Astrocyte of the cerebellum (primary cell): ENCODE measurements around the gene MORN5.

Source experiments
- DNase-seq: peaks from one replicate; pipeline ENCODE4 v3.0.0-alpha.2; 2011; ENCODE audit warnings: low read depth
- H3K4me3 ChIP-seq: 2 replicates; pipeline ENCODE4 v1.5.1; 2011; ENCODE audit warnings: mild to moderate bottlenecking, low read depth, low read length, moderate library complexity
- CTCF ChIP-seq: IDR thresholded peaks from 2 replicates; pipeline ENCODE4 v1.5.1; 2012; ENCODE audit warnings: low read length, low read depth, moderate library complexity, mild to moderate bottlenecking; ENCODE audit errors: missing control alignments
- in situ Hi-C: cut with HindIII; loops from 2 replicates; pipeline ENCODE4 v1.10.0; 2017; ENCODE audit warnings: low sequenced_read_pairs

The MORN5 gene

GRCh38 chr9:122201641-122202040, 41.9 kb downstream of the MORN5 start:
- no peak for TF ChIP-seq CTCF
- in situ Hi-C loops = no loop called here
- H3K4me3 ChIP-seq = no peak overlapping the region
- peak; percentile 9 for DNase-seq

GRCh38 chr9:122202111-122202510, 42.4 kb downstream of the MORN5 start:
- no peak for DNase-seq
- no peak for TF ChIP-seq CTCF
- in situ Hi-C loops = no loop called here
- no peak overlapping the region for H3K4me3 ChIP-seq

DNA sequence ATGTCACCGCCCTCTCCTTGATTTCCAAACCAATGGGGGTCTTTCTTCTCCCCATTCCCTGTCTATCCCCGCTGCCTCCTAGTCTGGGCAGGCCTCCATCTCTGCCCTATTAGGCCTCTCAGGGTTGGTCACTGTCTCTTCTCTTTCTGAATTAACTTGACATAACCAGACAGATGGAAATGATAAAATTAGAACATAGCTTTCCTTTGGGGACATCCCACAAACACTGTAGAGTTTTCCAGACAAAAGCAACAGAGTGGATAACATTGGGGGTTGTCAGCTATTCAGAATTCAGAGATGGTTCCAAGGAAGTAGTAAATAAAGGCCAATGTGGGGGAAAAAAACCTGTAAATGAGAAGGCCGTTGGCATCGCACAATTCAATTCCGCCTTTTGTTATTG, 44.3 kb downstream of the MORN5 start:
- in situ Hi-C loops = no loop called here
- H3K4me3 ChIP-seq = no peak overlapping the region
- no peak for TF ChIP-seq CTCF
- DNase-seq = no peak

DNA sequence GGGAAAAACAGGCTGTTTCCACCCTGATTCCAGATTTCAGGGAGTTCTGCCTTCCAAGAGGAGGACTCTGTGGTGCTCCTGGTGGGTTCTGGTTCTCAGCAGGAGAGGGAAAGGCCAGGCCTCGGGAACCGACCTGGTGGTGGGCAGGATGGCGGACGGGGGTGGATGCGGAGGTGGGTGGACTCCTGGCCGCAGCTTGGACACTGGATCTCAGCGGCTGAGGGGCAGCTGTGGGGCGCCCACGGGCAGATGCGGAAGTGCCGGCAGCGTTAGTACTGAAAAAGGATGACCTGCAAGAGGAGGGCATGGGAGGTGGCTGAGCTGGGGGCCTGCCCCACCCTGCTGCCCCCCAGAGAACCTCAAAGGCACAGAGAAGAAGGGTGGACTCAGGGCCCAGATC, 44.8 kb downstream of the MORN5 start:
- H3K4me3 ChIP-seq = no peak overlapping the region
- no peak for DNase-seq
- TF ChIP-seq CTCF = no peak
- in situ Hi-C loops = no loop called here

- TF ChIP-seq CTCF = no peak
- H3K4me3 ChIP-seq = no peak overlapping the region
- in situ Hi-C loops = no loop called here
- no peak for DNase-seq
These were observed 45.5 kb downstream of the MORN5 start for GRCh38 chr9:122205176-122205575.

DNA sequence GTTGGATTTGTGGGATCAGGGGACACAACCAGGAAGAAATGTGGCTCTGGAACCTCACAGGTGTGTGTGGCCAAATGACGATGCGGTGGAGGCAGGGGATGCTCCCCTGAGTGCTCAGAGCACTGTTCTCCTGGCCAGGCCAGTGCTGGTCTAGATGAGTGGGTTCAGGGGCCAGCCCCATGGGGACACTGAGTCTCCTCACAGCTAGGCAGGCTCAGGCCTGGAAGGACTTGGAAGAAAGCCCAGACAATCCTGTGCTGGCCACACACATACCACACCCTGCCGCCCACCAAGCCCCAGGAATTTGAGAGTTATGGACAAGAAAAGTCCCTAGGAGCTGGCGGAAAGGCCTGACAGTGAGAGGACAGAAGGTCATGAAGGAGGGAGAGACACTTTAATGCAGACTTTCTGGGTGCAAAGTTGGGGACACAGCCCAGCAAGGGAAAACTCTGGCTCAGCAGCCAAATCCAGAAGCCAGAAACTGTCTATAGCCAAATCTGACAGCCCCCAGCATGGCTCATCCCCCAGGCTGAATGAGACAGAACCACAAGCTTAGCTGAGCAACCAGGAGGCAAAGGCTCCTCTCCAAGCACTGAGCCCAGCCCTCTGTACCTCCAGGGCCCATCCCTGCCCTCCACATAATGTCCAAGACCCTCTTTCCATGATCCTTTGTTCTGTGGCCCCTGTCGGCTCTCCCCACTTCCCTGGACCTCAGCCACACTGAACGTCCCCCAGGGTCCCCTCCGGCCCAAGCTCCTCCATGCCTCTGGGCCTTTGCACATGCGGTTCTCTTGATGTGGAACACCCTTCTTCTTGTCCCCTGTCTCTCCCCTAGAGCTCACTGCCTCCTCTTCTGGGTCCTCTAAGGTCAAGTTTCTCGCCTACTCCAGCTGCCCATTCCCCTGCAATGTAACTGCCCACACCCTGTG, 46.7 kb downstream of the MORN5 start:
- peak; percentile 73 for DNase-seq
- no peak for TF ChIP-seq CTCF
- no peak overlapping the region for H3K4me3 ChIP-seq
- in situ Hi-C loops = no loop called here
